Heart left ventricle (tissue), 16 donors: ENCODE measurements around the gene CCDC192. TPM values are rescaled to one million over a fixed set of nuclear protein-coding genes. Genes with fewer than 3 reads are reported as not detected.
A peak's percentile ranks its signal among the peaks of the same experiment; 100 is the strongest.

Experiments
- ATAC-seq, 4 donors: fragments of 200-7000 bp; cut with Tn5 transposase; one replicate each; pipeline ENCODE4 v1.9.1; 2020 to 2022; ENCODE audit warnings: moderate library complexity in 4 of 4, mild to moderate bottlenecking in 3 of 4, moderate number of reproducible peaks in 1 of 4
- DNase-seq, 5 donors: peaks; one replicate each; pipeline ENCODE4 v3.0.0-alpha.2; 2020
- H3K27ac ChIP-seq, 12 donors: fragments of 200-600 bp; sonication (generic) in 4 of 12; one replicate each; pipeline versions ENCODE4 v1.5.0 to v1.8.0; 2016 to 2022; ENCODE audit warnings: mild to moderate bottlenecking in 2 of 12
- H3K27me3 ChIP-seq, 9 donors: fragments of 200-600 bp; sonication (generic) in 2 of 9; one replicate each; pipeline versions ENCODE4 v1.5.1 to v1.8.0; 2016 to 2022; ENCODE audit warnings: mild to moderate bottlenecking in 3 of 9
- H3K36me3 ChIP-seq, 9 donors: fragments of 200-600 bp; sonication (generic) in 2 of 9; one replicate each; pipeline versions ENCODE4 v1.5.0 to v1.8.0; 2018 to 2022; ENCODE audit warnings: mild to moderate bottlenecking in 2 of 9
- H3K4me1 ChIP-seq, 12 donors: fragments of 200-600 bp; sonication (generic) in 4 of 12; one replicate each; pipeline versions ENCODE4 v1.5.0 to v1.8.0; 2016 to 2022; ENCODE audit warnings: mild to moderate bottlenecking in 3 of 12
- H3K4me3 ChIP-seq, 12 donors: fragments of 200-600 bp; sonication (generic) in 4 of 12; one replicate each; pipeline versions ENCODE4 v1.5.0 to v1.8.0; 2017 to 2022; ENCODE audit warnings: mild to moderate bottlenecking in 9 of 12, moderate library complexity in 4 of 12
- H3K9me3 ChIP-seq, 12 donors: fragments of 200-600 bp; sonication (generic) in 4 of 12; one replicate each; pipeline versions ENCODE4 v1.5.0 to v1.8.0; 2016 to 2022; ENCODE audit warnings: mild to moderate bottlenecking in 1 of 12
- POLR2A ChIP-seq, 2 donors: fragments of 450-650 bp; IDR thresholded peaks; one replicate each; pipeline ENCODE4 v1.6.1; 2017; ENCODE audit warnings: antibody characterized with exemption in 2 of 2, mild to moderate bottlenecking in 2 of 2, moderate library complexity in 2 of 2
- WGBS, 4 donors: extraction: QIAGEN DNeasy Blood & Tissue Kit in 2 of 4; methylation state at CpG; one replicate each; pipeline versions ENCODE4 v1.1.5 to v1.1.7; 2013 to 2018; 5-methylcytosine and 5-hydroxymethylcytosine counted together
- intact Hi-C, 10 donors: fragments of 100-400 bp; cut with DNase I; formaldehyde crosslinking; loops; one replicate each; pipeline versions ENCODE4 v1.11.1 to v1.14.2; 2022
- polyA plus RNA-seq, 2 donors: library from polyadenylated mRNA; stranded (reverse); fragments of 200-250 nt; gene quantifications; one replicate each; pipeline ENCODE4 v1.2.3, GENCODE V29; 2013
- total RNA-seq, 9 donors: library from RNA; depleted of rRNA in 2 of 9; stranded (reverse); fragments of >200 nt in 2 of 9; fragmentation: NEBNext Ultra II Directional in 3 of 9; extraction: Animal tissue kit (Norgen Biotek cat#: 25700) in 3 of 9; gene quantifications; one replicate each; pipeline versions ENCODE4 v1.1.0 to v1.2.4, GENCODE V29; 2016 to 2023
- TF ChIP-seq, protein P1 (sequence below), 12 donors: fragments of 200-600 bp; sonication (generic) in 4 of 12; IDR thresholded peaks; one replicate each; pipeline versions ENCODE4 v1.5.0 to v1.8.0; 2018 to 2022; ENCODE audit warnings: antibody characterized with exemption in 12 of 12, mild to moderate bottlenecking in 5 of 12
- donor health status: ischemic (EF 13 %, LVEDD 7.1; RV severe dilation, severe dysfunction).
- donor health status: healthy with polysubstance abuse.
- donor health status: DM: no; HTN: yes; CAD: no.
- donor health status: DM: no; HTN: no; CAD: no.
- donor health status: ischemic (EF 25% LVEDD 6.9; RV normal size, moderate dysfunction).
- donor health status: ischemic (EF 25% LVEDD 5.7; RV mildly dilated, moderate dysfunction).
- donor health status: healthy.
- donor health status: DM: yes; HTN: yes; CAD: no.
- donor health status: ischemic (EF 35%, LVEDD 5.7; RV mildly dilated, moderate dysfunction).
- donor health status: nonischemic (EF 11% LVEDD 7.7; RV severe dilation, severe dysfunction).
- donor health status: DM: yes; HTN: yes; CAD: no.
- donor health status: PGD.
- donor health status: ischemic (EF 29% LVEDD 5.4; RV normal size, mild dysfunction).
- donor health status: nonischemic (EF 23%, LVEDD 6.1; RV moderate dilation, normal function).

The CCDC192 gene
- total and polyA plus RNA-seq, 11 donors = 0.07 to 1.3 (median 0.42) TPM; not detected in 8

DNA sequence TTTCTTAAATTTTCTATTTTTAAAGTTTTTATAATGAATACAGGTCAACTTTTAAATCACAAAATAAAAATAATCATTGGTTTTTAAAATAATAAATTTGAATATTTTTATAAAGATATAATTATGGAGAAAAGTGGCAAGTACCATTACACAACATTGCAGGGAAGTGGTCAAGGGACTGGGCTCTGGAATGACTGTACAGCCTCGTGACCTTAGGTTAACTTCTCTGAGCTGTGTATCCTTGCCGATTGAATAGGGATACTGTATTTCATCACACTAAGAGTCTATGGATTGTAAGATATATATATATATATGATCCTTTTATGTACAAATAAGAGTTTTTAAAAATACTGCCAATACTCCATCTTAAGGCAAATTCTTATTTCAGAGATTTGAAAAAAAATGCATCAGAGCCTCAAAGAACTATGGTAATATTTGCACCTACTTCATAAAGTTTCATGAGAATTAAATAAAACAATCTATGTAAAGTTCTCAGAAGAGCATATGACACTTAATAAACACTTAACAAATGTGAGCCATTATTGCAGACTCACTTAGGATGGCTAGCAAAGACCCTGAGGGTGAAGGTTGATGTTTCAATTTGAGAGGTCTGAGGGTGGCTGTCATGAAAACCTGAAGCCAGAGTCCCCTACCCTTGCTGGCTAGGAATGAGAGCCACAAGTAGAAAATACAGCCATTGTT, 136.5 kb downstream of the CCDC192 start:
- WGBS, 4 donors = 77 to 85% (median 82%) methylated on average over 2 of the region's 2 CpGs
- H3K4me1 ChIP-seq = peaks cover 0 to 19% (median 0%) of the 10 kb centered on the region in 12 donors
- H3K27ac ChIP-seq = no peak overlapping the region
- no peak for TF ChIP-seq POLR2A (IDR thresholded peaks at IDR 0.05)
- TF ChIP-seq, protein P1, sequence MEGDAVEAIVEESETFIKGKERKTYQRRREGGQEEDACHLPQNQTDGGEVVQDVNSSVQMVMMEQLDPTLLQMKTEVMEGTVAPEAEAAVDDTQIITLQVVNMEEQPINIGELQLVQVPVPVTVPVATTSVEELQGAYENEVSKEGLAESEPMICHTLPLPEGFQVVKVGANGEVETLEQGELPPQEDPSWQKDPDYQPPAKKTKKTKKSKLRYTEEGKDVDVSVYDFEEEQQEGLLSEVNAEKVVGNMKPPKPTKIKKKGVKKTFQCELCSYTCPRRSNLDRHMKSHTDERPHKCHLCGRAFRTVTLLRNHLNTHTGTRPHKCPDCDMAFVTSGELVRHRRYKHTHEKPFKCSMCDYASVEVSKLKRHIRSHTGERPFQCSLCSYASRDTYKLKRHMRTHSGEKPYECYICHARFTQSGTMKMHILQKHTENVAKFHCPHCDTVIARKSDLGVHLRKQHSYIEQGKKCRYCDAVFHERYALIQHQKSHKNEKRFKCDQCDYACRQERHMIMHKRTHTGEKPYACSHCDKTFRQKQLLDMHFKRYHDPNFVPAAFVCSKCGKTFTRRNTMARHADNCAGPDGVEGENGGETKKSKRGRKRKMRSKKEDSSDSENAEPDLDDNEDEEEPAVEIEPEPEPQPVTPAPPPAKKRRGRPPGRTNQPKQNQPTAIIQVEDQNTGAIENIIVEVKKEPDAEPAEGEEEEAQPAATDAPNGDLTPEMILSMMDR (IDR thresholded peaks at IDR 0.05) = no peak
- intact Hi-C loops = no loop called here
- DNase-seq = no peak
- no peak for ATAC-seq
- no peaks in the 10 kb centered on the region for H3K36me3 ChIP-seq
- H3K9me3 ChIP-seq = no peaks in the 10 kb centered on the region
- no peak overlapping the region for H3K4me3 ChIP-seq
- H3K27me3 ChIP-seq = no peaks in the 10 kb centered on the region

DNA sequence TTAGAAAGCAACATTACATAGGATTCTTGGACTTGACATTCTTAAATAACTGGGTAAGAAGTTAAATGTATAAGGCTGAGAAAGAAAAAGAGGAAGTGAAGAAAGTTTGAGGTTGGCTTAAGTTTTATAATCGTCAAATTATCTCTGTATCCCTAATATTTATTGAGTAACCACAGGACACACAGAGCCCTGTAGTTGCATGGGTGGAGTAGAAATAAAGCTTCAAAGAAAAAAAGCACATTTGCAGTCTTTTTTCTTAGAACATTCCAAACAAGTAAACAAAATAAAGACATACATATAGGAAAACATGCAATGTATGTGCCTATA, 137.0 kb downstream of the CCDC192 start:
- 71 to 78% (median 75%) methylated on average over 1 of the region's 1 CpG for WGBS, 4 donors
- Histone ChIP-seq H3K27me3 (no peaks in the 10 kb centered on the region), H3K9me3 (no peaks in the 10 kb centered on the region), H3K4me1 (peaks cover 0 to 19% (median 0%) of the 10 kb centered on the region in 12 donors), H3K27ac (no peak overlapping the region), H3K36me3 (no peaks in the 10 kb centered on the region), H3K4me3 (no peak overlapping the region)
- ATAC-seq (no peak), DNase-seq (no peak)
- TF ChIP-seq POLR2A (IDR thresholded peaks at IDR 0.05) = no peak
- TF ChIP-seq, protein P1 (IDR thresholded peaks at IDR 0.05) = no peak
- intact Hi-C loops = no loop called here

DNA sequence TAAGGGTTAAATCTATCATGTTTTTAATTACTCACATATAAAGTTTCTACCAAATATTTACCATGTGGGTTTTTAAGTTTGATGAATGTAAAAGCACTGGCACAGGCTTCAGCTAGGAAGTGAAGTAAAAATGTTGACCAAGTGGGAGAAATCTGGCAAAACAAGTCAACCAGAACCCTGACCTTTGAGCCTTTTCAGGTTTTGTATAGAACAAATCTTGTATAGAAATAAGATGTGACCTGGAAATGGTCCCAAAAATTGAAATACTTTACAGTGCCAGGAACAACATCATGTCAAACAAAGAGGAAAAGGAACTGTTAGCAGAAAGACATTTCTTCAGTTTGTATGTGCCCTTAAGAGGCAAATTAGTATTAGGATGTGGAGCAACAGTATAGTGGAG, 137.6 kb downstream of the CCDC192 start:
- Histone ChIP-seq H3K9me3 (no peaks in the 10 kb centered on the region), H3K4me3 (no peak overlapping the region), H3K27ac (no peak overlapping the region), H3K4me1 (peaks cover 0 to 19% (median 0%) of the 10 kb centered on the region in 12 donors), H3K36me3 (no peaks in the 10 kb centered on the region), H3K27me3 (no peaks in the 10 kb centered on the region)
- TF ChIP-seq POLR2A (IDR thresholded peaks at IDR 0.05) = no peak
- TF ChIP-seq, protein P1 (IDR thresholded peaks at IDR 0.05) = no peak
- intact Hi-C loops = no loop called here
- no peak for DNase-seq
- ATAC-seq = no peak

DNA sequence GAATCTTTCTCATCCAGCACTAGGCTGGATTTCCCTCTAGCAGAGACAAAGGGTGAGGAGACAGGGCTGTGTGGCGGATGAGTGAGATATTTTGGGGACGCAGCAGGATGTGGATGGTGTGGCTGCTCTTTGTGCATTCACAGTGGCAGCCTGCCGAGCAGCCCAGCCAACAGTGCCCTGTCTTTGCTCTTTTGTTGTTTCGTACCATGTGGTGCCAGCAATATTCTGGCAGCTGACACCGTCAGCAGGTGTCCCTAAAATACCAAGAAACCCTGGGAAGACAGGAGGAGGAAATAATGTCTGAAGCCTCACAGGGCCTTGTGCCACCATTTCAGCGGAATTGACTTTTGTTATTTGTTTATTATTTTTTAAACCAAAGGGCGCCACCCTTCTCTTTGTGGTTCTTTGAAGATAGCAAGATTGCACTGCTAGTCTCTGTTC, 141.4 kb downstream of the CCDC192 start:
- intact Hi-C loops = no loop called here
- Histone ChIP-seq H3K9me3 (no peaks in the 10 kb centered on the region), H3K27ac (peak overlapping the region in 5 of 12 donors; percentile 2 to 39 (median 27)), H3K4me1 (peaks cover 0 to 7% (median 0%) of the 10 kb centered on the region in 12 donors), H3K36me3 (no peaks in the 10 kb centered on the region), H3K27me3 (no peaks in the 10 kb centered on the region), H3K4me3 (no peak overlapping the region)
- DNase-seq (peak in 4 of 5 donors; percentile 57 to 81 (median 69)), ATAC-seq (peak; percentile 93 to 97 (median 95))
- no peak for TF ChIP-seq POLR2A (IDR thresholded peaks at IDR 0.05)
- TF ChIP-seq, protein P1 (IDR thresholded peaks at IDR 0.05) = peak in 2 of 12 donors; percentile 21 to 23
- 59 to 68% (median 63%) methylated on average over 7 of the region's 7 CpGs for WGBS, 4 donors
